ENCODE measurements around the gene EEF2. TPM values are rescaled to one million over a fixed set of nuclear protein-coding genes. Genes with fewer than 3 reads are reported as not detected.
A peak's percentile ranks its signal among the peaks of the same experiment; 100 is the strongest.

The EEF2 gene
- total RNA-seq, 1 donor from 2014 or later = 3,028 TPM

DNA sequence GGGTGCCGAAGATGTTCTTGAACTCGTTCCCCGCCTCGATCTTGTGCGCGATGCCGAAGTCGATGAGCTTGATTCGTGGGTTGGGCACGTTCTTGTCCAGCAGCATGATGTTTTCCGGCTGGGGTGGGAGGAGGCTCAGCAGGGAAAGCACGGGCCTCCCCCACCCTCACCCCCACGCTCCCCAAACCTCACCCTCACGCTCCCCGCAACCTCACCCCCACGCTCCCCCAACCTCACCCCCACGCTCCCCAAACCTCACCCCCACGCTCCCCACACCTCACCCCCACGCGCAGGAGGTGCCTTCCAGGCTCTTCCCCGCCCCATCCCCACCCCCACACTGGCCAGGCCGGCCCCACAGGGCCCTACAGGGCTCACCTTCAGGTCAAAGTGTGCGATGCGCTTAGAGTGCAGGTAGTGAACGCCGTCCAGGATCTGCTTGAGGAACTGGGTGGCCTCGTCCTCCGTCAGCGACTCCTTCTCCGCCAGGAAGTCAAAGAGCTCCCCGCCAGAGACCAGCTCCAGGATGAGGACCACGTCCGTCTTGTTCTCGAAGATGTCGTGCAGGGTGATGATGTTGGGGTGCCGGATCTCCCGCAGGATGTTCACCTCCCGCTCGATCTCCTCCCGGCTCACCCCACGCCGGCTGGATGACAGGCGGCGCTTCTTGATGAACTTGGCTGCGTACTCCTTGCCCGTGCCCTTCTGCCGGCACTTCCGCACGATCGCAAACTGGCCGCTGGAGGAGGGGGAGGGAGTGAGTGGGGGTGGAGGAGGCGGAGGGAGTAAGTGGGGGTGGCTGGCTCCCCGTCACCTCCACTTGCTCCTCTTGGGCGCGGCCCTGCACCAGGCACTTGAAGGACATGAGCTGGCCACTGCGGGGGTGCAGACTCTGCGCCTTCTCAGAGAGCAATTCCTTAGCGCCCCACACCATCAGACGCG is 20.7 kb downstream of the EEF2 start:
- no peak for DNase-seq (ENCODE audit: low spot score, unreplicated experiment)
- Mint-ChIP-seq H3K4me3 (ENCODE audit: low read depth) (no peak overlapping the region), H3K27ac (peak overlapping the region; percentile 71), H3K9me3 (ENCODE audit: low read depth) (no peaks in the 10 kb centered on the region), H3K4me1 (ENCODE audit: low read depth) (peaks cover 13% of the 10 kb centered on the region), H3K27me3 (no peaks in the 10 kb centered on the region), H3K36me3 (ENCODE audit: insufficient read depth) (peaks cover 19% of the 10 kb centered on the region)
- TF ChIP-seq, protein P1, sequence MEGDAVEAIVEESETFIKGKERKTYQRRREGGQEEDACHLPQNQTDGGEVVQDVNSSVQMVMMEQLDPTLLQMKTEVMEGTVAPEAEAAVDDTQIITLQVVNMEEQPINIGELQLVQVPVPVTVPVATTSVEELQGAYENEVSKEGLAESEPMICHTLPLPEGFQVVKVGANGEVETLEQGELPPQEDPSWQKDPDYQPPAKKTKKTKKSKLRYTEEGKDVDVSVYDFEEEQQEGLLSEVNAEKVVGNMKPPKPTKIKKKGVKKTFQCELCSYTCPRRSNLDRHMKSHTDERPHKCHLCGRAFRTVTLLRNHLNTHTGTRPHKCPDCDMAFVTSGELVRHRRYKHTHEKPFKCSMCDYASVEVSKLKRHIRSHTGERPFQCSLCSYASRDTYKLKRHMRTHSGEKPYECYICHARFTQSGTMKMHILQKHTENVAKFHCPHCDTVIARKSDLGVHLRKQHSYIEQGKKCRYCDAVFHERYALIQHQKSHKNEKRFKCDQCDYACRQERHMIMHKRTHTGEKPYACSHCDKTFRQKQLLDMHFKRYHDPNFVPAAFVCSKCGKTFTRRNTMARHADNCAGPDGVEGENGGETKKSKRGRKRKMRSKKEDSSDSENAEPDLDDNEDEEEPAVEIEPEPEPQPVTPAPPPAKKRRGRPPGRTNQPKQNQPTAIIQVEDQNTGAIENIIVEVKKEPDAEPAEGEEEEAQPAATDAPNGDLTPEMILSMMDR (IDR thresholded peaks at IDR 0.05; ENCODE audit: unreplicated experiment) = no peak

- no peaks in the 10 kb centered on the region for H3K27me3 Mint-ChIP-seq
- peaks cover 17% of the 10 kb centered on the region for H3K36me3 Mint-ChIP-seq (ENCODE audit: insufficient read depth)
- peak overlapping the region; percentile 71 for H3K27ac Mint-ChIP-seq
- no peak overlapping the region for H3K4me3 Mint-ChIP-seq (ENCODE audit: low read depth)
- no peak for DNase-seq (ENCODE audit: low spot score, unreplicated experiment)
- no peaks in the 10 kb centered on the region for H3K9me3 Mint-ChIP-seq (ENCODE audit: low read depth)
- TF ChIP-seq, protein P1 (IDR thresholded peaks at IDR 0.05; ENCODE audit: unreplicated experiment) = no peak
- H3K4me1 Mint-ChIP-seq (ENCODE audit: low read depth) = peaks cover 5% of the 10 kb centered on the region
These were observed 21.6 kb downstream of the EEF2 start for GRCh38 chr19:3963458-3964255.

GRCh38 chr19:3961007-3961406 is 24.3 kb downstream of the EEF2 start:
- no peak overlapping the region for H3K27ac Mint-ChIP-seq
- peaks cover 10% of the 10 kb centered on the region for H3K36me3 Mint-ChIP-seq (ENCODE audit: insufficient read depth)
- no peaks in the 10 kb centered on the region for H3K27me3 Mint-ChIP-seq
- no peaks in the 10 kb centered on the region for H3K4me1 Mint-ChIP-seq (ENCODE audit: low read depth)
- H3K9me3 Mint-ChIP-seq (ENCODE audit: low read depth) = no peaks in the 10 kb centered on the region
- TF ChIP-seq, protein P1 (IDR thresholded peaks at IDR 0.05; ENCODE audit: unreplicated experiment) = no peak
- DNase-seq (ENCODE audit: low spot score, unreplicated experiment) = no peak
- no peak overlapping the region for H3K4me3 Mint-ChIP-seq (ENCODE audit: low read depth)

GRCh38 chr19:3959766-3960131 is 25.5 kb downstream of the EEF2 start:
- H3K36me3 Mint-ChIP-seq (ENCODE audit: insufficient read depth) = peaks cover 9% of the 10 kb centered on the region
- H3K4me1 Mint-ChIP-seq (ENCODE audit: low read depth) = no peaks in the 10 kb centered on the region
- DNase-seq (ENCODE audit: low spot score, unreplicated experiment) = no peak
- H3K4me3 Mint-ChIP-seq (ENCODE audit: low read depth) = no peak overlapping the region
- TF ChIP-seq, protein P1 (IDR thresholded peaks at IDR 0.05; ENCODE audit: unreplicated experiment) = no peak
- H3K27me3 Mint-ChIP-seq = no peaks in the 10 kb centered on the region
- H3K9me3 Mint-ChIP-seq (ENCODE audit: low read depth) = no peaks in the 10 kb centered on the region
- no peak overlapping the region for H3K27ac Mint-ChIP-seq
